HepG2 (cell line): ENCODE data around the gene MACROH2A1. TPM values are rescaled to one million over a fixed set of nuclear protein-coding genes. Genes with fewer than 3 reads are reported as not detected.
A peak's percentile ranks its signal among the peaks of the same experiment; 100 is the strongest.

Source experiments
- ATAC-seq: fragments of 200-7000 bp; cut with Tn5 transposase; 3 replicates; pipeline ENCODE4 v1.9.1; 2020; ENCODE audit warnings: mild to moderate bottlenecking, moderate library complexity
- BruUV-seq: library from RNA; stranded (reverse); fragments of 400-500 nt; replicated peaks from 2 replicates; lab custom pipeline; 2021; lab: Mats Ljungman, UMichigan
- CTCF ChIA-PET: fragments of 300-600 bp; formaldehyde crosslinking; extraction: SDS; loops from one replicate; lab custom pipeline; 2021; ENCODE audit warnings: low total read pairs, inconsistent platforms, low intra/inter-chr PET ratio; lab: Yijun Ruan, JAX
- POLR2A ChIA-PET: fragments of 350-600 bp; sonication (Branson Sonifier 250); formaldehyde crosslinking; loops from one replicate; lab custom pipeline; 2020; ENCODE audit warnings: antibody characterized with exemption, inconsistent platforms; lab: Yijun Ruan, JAX
- DNase-seq: peaks from one replicate; pipeline ENCODE4 v3.0.0-alpha.2; 2015; ENCODE audit warnings: low spot score
- FAIRE-seq: peaks from 3 replicates; lab custom pipeline; 2011; peaks lifted over from hg19 to GRCh38; lab: Jason Lieb, UNC
- H2AFZ ChIP-seq: one replicate; pipeline ENCODE4 v1.6.1; 2011; ENCODE audit warnings: low read length, inconsistent platforms
- H3K27ac ChIP-seq: fragments of 300-600 bp; 3 replicates; pipeline ENCODE4 v1.8.0; 2011; ENCODE audit warnings: mixed run types, mild to moderate bottlenecking, mixed read lengths, low read length, inconsistent platforms; ENCODE audit not compliant: insufficient read depth; ENCODE audit errors: extremely low read length
- H3K27me3 ChIP-seq, 2 experiments: fragments of 200-600 bp in 1 of 2; 2 replicates in 1 of 2; 3 replicates in 1 of 2; pipeline versions ENCODE4 v1.6.0 to v1.8.0; 2011; ENCODE audit warnings: low read length in 2 of 2, mild to moderate bottlenecking in 2 of 2, moderate library complexity in 2 of 2, inconsistent platforms in 1 of 2; ENCODE audit not compliant: insufficient read depth in 2 of 2, control insufficient read depth in 1 of 2
- H3K36me3 ChIP-seq, 2 experiments: fragments of 200-600 bp in 1 of 2; replicated peaks in 1 of 2; 2 replicates in 1 of 2; 3 replicates in 1 of 2; pipeline versions ENCODE4 v1.5.1 to v1.8.0; 2011; ENCODE audit warnings: low read length in 2 of 2, inconsistent platforms in 1 of 2; ENCODE audit not compliant: insufficient read depth in 2 of 2, control insufficient read depth in 1 of 2
- H3K4me1 ChIP-seq: 2 replicates; pipeline ENCODE4 v1.5.1; 2012; ENCODE audit warnings: low read length, inconsistent platforms; ENCODE audit not compliant: insufficient read depth
- H3K4me2 ChIP-seq: 2 replicates; pipeline ENCODE4 v1.6.0; 2011; ENCODE audit warnings: low read depth, low read length, inconsistent platforms
- H3K4me3 ChIP-seq, 3 experiments: fragments of 200-600 bp in 1 of 3; sonication (generic), shearing (Covaris generic) in 1 of 3; replicated peaks in 1 of 3; 2 replicates each; pipeline ENCODE4 v1.5.1; 2011 to 2016; ENCODE audit warnings: low read length in 3 of 3, inconsistent platforms in 2 of 3, low read depth in 2 of 3, mild to moderate bottlenecking in 2 of 3, control low read depth in 1 of 3, mixed read lengths in 1 of 3; ENCODE audit not compliant: insufficient read depth in 1 of 3
- H3K79me2 ChIP-seq: one replicate; pipeline ENCODE4 v1.6.1; 2011; ENCODE audit warnings: low read length, inconsistent platforms; ENCODE audit not compliant: insufficient read depth
- H3K9ac ChIP-seq: 2 replicates; pipeline ENCODE4 v1.6.0; 2011; ENCODE audit warnings: mild to moderate bottlenecking, low read depth, low read length, inconsistent platforms; ENCODE audit not compliant: insufficient read depth
- H3K9me3 ChIP-seq: 2 replicates; pipeline ENCODE4 v1.5.1; 2012; ENCODE audit warnings: mild to moderate bottlenecking, low read length
- H4K20me1 ChIP-seq: 2 replicates; pipeline ENCODE4 v1.6.0; 2011; ENCODE audit warnings: inconsistent platforms, mild to moderate bottlenecking, low read length, moderate library complexity; ENCODE audit not compliant: insufficient read depth
- ARNT2 ChIP-seq: sonication (generic); formaldehyde crosslinking; IDR thresholded peaks from 2 replicates; pipeline ENCODE4 v1.8.0; 2022; ENCODE audit warnings: mild to moderate bottlenecking, low read depth, missing genetic modification reagents, moderate library complexity
- CEBPG ChIP-seq: IDR thresholded peaks from 2 replicates; pipeline ENCODE4 v1.6.1; 2016
- CERS6 ChIP-seq: sonication (generic); formaldehyde crosslinking; IDR thresholded peaks from 2 replicates; pipeline ENCODE4 v1.5.0; 2020; ENCODE audit warnings: missing genetic modification reagents
- CTCF ChIP-seq: sonication (generic); formaldehyde crosslinking; IDR thresholded peaks from 2 replicates; pipeline ENCODE4 v1.5.0; 2020; ENCODE audit warnings: mild to moderate bottlenecking, missing genetic modification reagents, moderate library complexity
- HMG20B ChIP-seq: conservative IDR thresholded peaks from 2 replicates; pipeline ENCODE4 v1.6.1; 2016; ENCODE audit warnings: missing genetic modification reagents, missing compliant biosample characterization
- HOMEZ ChIP-seq: IDR thresholded peaks from 2 replicates; pipeline ENCODE4 v1.6.1; 2016; ENCODE audit warnings: low read depth
- IRF2 ChIP-seq: IDR thresholded peaks from 2 replicates; pipeline ENCODE4 v1.6.1; 2018; ENCODE audit warnings: missing genetic modification reagents, missing compliant biosample characterization
- NFATC3 ChIP-seq: sonication (generic); formaldehyde crosslinking; IDR thresholded peaks from 2 replicates; pipeline ENCODE4 v1.5.1; 2020; ENCODE audit warnings: mild to moderate bottlenecking, missing genetic modification reagents
- NPAS2 ChIP-seq: sonication (generic); formaldehyde crosslinking; IDR thresholded peaks from 2 replicates; pipeline ENCODE4 v1.8.0; 2022; ENCODE audit warnings: mild to moderate bottlenecking, missing genetic modification reagents, borderline replicate concordance
- RAD21 ChIP-seq: fragments of 450-650 bp; formaldehyde crosslinking; IDR thresholded peaks from 2 replicates; pipeline ENCODE4 v1.5.0; 2020; ENCODE audit warnings: mild to moderate bottlenecking
- RBM22 ChIP-seq: fragments of 200-400 bp; formaldehyde crosslinking; optimal IDR thresholded peaks from 2 replicates; pipeline ENCODE3; 2017; ENCODE audit warnings: mild to moderate bottlenecking, low read length, moderate library complexity
- SMC3 ChIP-seq: IDR thresholded peaks from 2 replicates; pipeline ENCODE4 v1.6.1; 2011; ENCODE audit warnings: low read length, improper control_type of control experiment
- STAG1 ChIP-seq: sonication (generic); formaldehyde crosslinking; IDR thresholded peaks from 2 replicates; pipeline ENCODE4 v1.4.0; 2020; ENCODE audit warnings: missing genetic modification reagents
- ZBTB26 ChIP-seq: IDR thresholded peaks from 2 replicates; pipeline ENCODE4 v1.6.1; 2016; ENCODE audit warnings: missing compliant biosample characterization, missing genetic modification reagents, borderline replicate concordance
- ZC3H4 ChIP-seq: sonication (generic); formaldehyde crosslinking; IDR thresholded peaks from 2 replicates; pipeline ENCODE4 v1.4.0; 2020; ENCODE audit warnings: missing genetic modification reagents, borderline replicate concordance
- ZGPAT ChIP-seq: IDR thresholded peaks from 2 replicates; pipeline ENCODE4 v1.6.1; 2016; ENCODE audit warnings: mild to moderate bottlenecking
- ZNF143 ChIP-seq: sonication (generic); formaldehyde crosslinking; IDR thresholded peaks from 2 replicates; pipeline ENCODE4 v1.4.0; 2020; ENCODE audit warnings: missing genetic modification reagents
- ZNF619 ChIP-seq: sonication (generic); formaldehyde crosslinking; IDR thresholded peaks from 2 replicates; pipeline ENCODE4 v1.4.0; 2020; ENCODE audit warnings: mild to moderate bottlenecking, missing genetic modification reagents
- WGBS: methylation state at CpG from one replicate; pipeline ENCODE4 v1.1.6; 2017; ENCODE audit warnings: low lambda C conversion rate; 5-methylcytosine and 5-hydroxymethylcytosine counted together
- in situ Hi-C: cut with HindIII; loops from 2 replicates; pipeline ENCODE4 v1.10.0; 2017; ENCODE audit warnings: low pct_unique_long_range_greater_than_20kb; ENCODE audit not compliant: extremely low pct_ligation_motif_present
- intact Hi-C: fragments of 100-400 bp; cut with micrococcal nuclease; formaldehyde crosslinking; loops from one replicate; pipeline ENCODE4 v1.10.0; 2022; ENCODE audit not compliant: unreplicated experiment
- polyA plus RNA-seq, 8 experiments: library from polyadenylated mRNA; depleted of rRNA in 3 of 8; stranded (reverse) in 7 of 8; unstranded in 1 of 8; fragments of >200 nt; fragmentation: Illumina TruSeq in 4 of 8; extraction: Trizol in 4 of 8; gene quantifications; 2 replicates each; pipeline versions ENCODE4 v1.2.1 to v1.2.3, GENCODE V29; 2011 to 2016; ENCODE audit warnings: low read depth in 4 of 8, missing spikeins in 1 of 8, mixed read lengths in 1 of 8; ENCODE audit not compliant: insufficient read depth in 1 of 8
- total RNA-seq, 5 experiments: library from RNA; depleted of rRNA; stranded (reverse); fragments of >200 nt; fragmentation: Illumina TruSeq; extraction: Trizol; gene quantifications; 2 replicates each; pipeline ENCODE4 v1.2.3, GENCODE V29; 2016; ENCODE audit warnings: low read depth in 1 of 5

The MACROH2A1 gene
- total and polyA plus RNA-seq, 2 of the 13 experiments (the other 11 are each of a cell fraction or from before 2014, with no cell fraction given) = 69.1 to 158 TPM

- in situ Hi-C loops (loop anchor here (10.0 kb wide), 1 partner anchor 298 kb away; the partner anchor contains the start of gene PITX1), intact Hi-C loops (loop anchor here (1.0 to 10.0 kb wide), 4 partner anchors 68 to 308 kb away; no protein-coding TSS in a partner anchor)
- CTCF ChIA-PET = interaction anchor here (1.3 to 1.5 kb wide), 3 partner anchors 12 to 142 kb away, joined by 3 to 10 read pairs (median 7); no protein-coding TSS in a partner anchor
- H3K4me3 ChIP-seq = no peak overlapping the region
- H3K9me3 ChIP-seq = no peaks in the 10 kb centered on the region
- peaks cover 20 to 51% of the 10 kb centered on the region in 2 experiments; a peak in 4 of 5 replicates for H3K36me3 ChIP-seq
- FAIRE-seq (peak; percentile 82), ATAC-seq (no peak), DNase-seq (peak; percentile 59)
- BruUV-seq = no TSS peak
- H2AFZ ChIP-seq = no peak overlapping the region
- no peak overlapping the region for H3K4me2 ChIP-seq
- no peak overlapping the region for H3K9ac ChIP-seq
- POLR2A ChIA-PET = no interaction called here
- 47% methylated on average over 5 of the region's 5 CpGs for WGBS
- H3K27ac ChIP-seq = no peak overlapping the region
- no peaks in the 10 kb centered on the region for H3K27me3 ChIP-seq
- peaks cover 35% of the 10 kb centered on the region for H3K4me1 ChIP-seq
- H3K79me2 ChIP-seq = no peaks in the 10 kb centered on the region
- no peaks in the 10 kb centered on the region; the same call in 1 of the 2 replicates for H4K20me1 ChIP-seq
- TF ChIP-seq SMC3 (peak; percentile 62), NPAS2 (CRISPR knock-in tag) (no peak), CERS6 (CRISPR knock-in tag) (no peak), CEBPG (0 out of 2 replicates have a peak, but pooled peaks have one; percentile 8), ZGPAT (0 out of 2 replicates have a peak, but pooled peaks have one; percentile 42), NFATC3 (CRISPR knock-in tag) (no peak), RAD21 (CRISPR knock-in tag) (0 out of 2 replicates have a peak, but pooled peaks have one; percentile 44), ZNF143 (no peak), CTCF (peak; percentile 78), ARNT2 (CRISPR knock-in tag) (no peak), RBM22 (peak; percentile 25), IRF2 (CRISPR knock-in tag) (no peak), HMG20B (CRISPR knock-in tag) (no peak), ZNF619 (CRISPR knock-in tag) (no peak), ZBTB26 (CRISPR knock-in tag) (no peak), ZC3H4 (no peak), HOMEZ (CRISPR knock-in tag) (no peak), STAG1 (peak; percentile 79)
Measured at GRCh38 chr5:135332519-135333150, 66.4 kb downstream of the MACROH2A1 start.
